Brain microvascular endothelial cell (primary cell): ENCODE results near the gene KDM3B.

Experiments used
- DNase-seq: peaks from one replicate; pipeline ENCODE4 v3.0.0-alpha.2; 2020
- H3K27ac ChIP-seq: fragments of 250-450 bp; sonication (Bioruptor Pico); 2 replicates; pipeline ENCODE4 v1.5.1; 2020; ENCODE audit warnings: mild to moderate bottlenecking, moderate library complexity
- H3K27me3 ChIP-seq: fragments of 250-450 bp; sonication (Bioruptor Pico); replicated peaks from 2 replicates; pipeline ENCODE4 v1.5.1; 2020; ENCODE audit warnings: mild to moderate bottlenecking
- H3K36me3 ChIP-seq: fragments of 250-450 bp; sonication (Bioruptor Pico); replicated peaks from 2 replicates; pipeline ENCODE4 v1.5.1; 2020; ENCODE audit warnings: mild to moderate bottlenecking
- H3K4me3 ChIP-seq: 2 replicates; pipeline ENCODE4 v1.5.1; 2011; ENCODE audit warnings: low read depth, mild to moderate bottlenecking, control low read depth, low read length, moderate library complexity
- in situ Hi-C: cut with HindIII; loops from 2 replicates; pipeline ENCODE4 v1.10.0; 2017; ENCODE audit warnings: low sequenced_read_pairs, low pct_ligation_motif_present
- TF ChIP-seq, protein P1 (sequence below): IDR thresholded peaks from 2 replicates; pipeline ENCODE4 v1.5.1; 2011; ENCODE audit warnings: low read depth, mild to moderate bottlenecking, moderate library complexity, low read length, control low read depth, inconsistent platforms; ENCODE audit errors: missing control alignments

The KDM3B gene

DNA sequence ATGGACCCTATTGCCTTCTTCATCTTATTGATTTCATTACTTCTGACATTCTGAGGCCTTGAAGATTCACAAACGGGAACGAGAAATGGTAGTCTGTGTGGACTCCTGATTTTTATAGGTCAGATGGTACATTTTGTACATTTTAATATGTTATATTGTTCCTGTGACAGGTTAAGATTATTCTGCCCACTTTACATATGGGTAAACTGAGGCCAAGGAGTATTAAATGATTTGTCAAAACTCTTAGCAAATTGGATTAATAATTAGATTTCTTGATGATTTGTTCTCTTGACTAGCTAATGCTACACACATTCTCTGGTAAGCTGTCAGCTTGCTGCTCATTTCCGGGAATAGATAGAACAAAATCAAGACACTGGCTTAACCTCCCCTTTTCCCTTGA lies 12.5 kb upstream of the KDM3B start:
- TF ChIP-seq, protein P1, sequence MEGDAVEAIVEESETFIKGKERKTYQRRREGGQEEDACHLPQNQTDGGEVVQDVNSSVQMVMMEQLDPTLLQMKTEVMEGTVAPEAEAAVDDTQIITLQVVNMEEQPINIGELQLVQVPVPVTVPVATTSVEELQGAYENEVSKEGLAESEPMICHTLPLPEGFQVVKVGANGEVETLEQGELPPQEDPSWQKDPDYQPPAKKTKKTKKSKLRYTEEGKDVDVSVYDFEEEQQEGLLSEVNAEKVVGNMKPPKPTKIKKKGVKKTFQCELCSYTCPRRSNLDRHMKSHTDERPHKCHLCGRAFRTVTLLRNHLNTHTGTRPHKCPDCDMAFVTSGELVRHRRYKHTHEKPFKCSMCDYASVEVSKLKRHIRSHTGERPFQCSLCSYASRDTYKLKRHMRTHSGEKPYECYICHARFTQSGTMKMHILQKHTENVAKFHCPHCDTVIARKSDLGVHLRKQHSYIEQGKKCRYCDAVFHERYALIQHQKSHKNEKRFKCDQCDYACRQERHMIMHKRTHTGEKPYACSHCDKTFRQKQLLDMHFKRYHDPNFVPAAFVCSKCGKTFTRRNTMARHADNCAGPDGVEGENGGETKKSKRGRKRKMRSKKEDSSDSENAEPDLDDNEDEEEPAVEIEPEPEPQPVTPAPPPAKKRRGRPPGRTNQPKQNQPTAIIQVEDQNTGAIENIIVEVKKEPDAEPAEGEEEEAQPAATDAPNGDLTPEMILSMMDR, result no peak
- in situ Hi-C loops, result no loop called here
- Histone ChIP-seq H3K27ac (no peak overlapping the region), H3K4me3 (no peak overlapping the region), H3K27me3 (no peaks in the 10 kb centered on the region), H3K36me3 (peaks cover 19% of the 10 kb centered on the region)
- DNase-seq, result no peak

DNA sequence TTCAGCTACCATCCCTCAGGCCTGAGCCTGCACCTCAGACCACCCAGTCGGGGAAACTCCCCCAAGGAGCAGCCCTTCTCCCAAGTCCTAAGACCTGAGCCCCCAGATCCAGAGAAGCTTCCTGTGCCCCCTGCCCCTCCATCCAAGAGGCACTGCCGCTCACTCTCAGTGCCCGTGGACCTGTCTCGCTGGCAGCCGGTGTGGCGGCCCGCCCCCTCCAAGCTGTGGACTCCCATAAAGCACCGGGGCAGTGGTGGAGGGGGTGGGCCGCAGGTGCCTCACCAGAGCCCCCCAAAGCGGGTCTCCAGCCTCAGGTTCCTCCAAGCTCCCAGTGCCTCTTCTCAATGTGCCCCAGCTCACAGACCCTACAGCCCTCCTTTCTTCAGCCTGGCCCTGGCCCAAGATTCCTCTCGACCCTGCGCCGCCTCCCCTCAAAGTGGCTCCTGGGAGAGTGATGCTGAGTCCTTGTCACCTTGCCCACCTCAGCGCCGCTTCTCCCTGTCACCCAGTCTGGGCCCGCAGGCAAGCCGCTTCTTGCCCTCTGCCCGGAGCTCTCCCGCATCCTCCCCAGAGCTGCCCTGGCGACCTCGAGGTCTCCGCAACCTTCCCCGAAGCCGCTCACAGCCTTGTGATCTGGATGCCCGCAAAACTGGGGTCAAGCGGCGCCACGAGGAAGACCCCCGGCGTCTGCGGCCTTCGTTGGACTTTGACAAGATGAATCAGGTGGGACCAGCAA lies 7.4 kb upstream of the KDM3B start:
- TF ChIP-seq, protein P1, result no peak
- peaks cover 62% of the 10 kb centered on the region for H3K36me3 ChIP-seq
- no peak overlapping the region for H3K27ac ChIP-seq
- in situ Hi-C loops, result no loop called here
- no peak overlapping the region for H3K4me3 ChIP-seq
- DNase-seq, result no peak
- H3K27me3 ChIP-seq, result no peaks in the 10 kb centered on the region

DNA sequence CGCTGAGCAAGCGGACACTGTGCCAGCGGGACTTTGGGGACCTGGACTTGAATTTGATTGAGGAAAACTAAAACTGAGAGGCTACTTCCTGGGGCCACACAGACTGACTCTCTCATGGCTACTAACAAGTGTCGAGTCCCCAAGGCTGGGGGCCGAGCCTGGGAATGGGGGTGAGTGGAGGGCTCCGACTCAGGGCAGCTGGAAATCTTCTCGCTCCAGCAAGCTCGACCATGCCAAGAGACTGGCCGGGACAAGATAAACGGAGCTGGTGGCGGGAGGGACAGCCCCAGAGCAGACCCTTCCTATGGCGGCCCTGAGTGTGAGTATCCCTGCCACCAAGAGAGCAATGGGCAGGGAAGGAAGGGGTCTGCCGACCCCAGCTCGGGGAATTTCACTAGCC lies 5.6 kb upstream of the KDM3B start:
- Histone ChIP-seq H3K36me3 (peaks cover 58% of the 10 kb centered on the region), H3K4me3 (no peak overlapping the region), H3K27me3 (no peaks in the 10 kb centered on the region), H3K27ac (no peak overlapping the region)
- no peak for DNase-seq
- in situ Hi-C loops, result no loop called here
- TF ChIP-seq, protein P1, result no peak

DNA sequence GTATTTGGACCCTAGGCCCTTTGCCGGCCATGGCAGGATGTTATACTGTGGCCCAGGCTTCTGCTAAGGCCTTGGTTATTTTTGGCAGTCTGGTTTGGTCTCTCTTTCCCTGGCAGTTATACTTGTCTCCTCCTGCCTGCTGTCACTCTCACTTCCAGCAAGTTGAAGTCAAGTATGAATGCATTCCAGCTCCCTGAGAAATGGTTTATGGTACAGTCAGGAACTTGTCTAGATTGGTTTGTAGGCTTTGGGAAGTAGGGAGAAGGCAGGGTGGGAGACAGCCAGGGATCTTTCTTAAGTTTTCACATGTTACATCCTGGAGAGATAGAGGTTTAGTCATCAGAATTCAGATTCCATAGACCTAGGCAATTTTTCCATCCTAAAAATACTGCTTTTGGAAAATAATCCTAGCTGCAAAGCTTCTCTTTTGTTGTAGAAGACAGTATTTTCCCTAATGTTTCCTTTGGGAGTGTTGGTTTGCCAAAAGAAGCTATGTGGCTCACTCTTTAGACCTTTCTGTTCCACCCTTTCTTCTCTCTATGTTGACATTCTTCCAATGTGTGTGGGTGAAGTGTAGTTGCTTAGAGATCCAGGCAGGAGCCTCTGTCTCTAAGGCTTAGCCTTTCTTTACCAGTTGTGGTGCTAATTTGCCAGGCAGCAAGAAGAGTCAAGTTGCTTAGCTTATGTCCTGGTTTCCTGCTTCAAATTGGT lies 2.5 kb upstream of the KDM3B start:
- Histone ChIP-seq H3K4me3 (no peak overlapping the region), H3K36me3 (peaks cover 47% of the 10 kb centered on the region), H3K27ac (no peak overlapping the region), H3K27me3 (no peaks in the 10 kb centered on the region)
- in situ Hi-C loops, result no loop called here
- DNase-seq, result no peak
- TF ChIP-seq, protein P1, result no peak

DNA sequence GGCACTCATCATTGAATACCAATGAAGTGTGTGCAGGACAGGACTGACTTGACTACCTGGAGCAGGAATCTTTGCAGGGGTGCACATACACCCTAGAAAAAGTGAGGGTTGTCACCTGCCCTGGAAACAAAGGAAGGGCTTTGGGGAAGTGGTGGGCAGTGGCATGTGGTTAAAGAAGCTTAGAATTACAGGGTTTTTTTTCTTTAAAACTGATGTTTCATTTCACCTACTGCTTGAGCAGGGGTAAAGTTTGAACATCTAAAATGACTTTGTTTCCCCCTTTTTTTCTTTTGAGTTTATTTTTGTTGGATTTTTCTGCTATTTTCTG lies 2.0 kb upstream of the KDM3B start:
- H3K36me3 ChIP-seq, result peaks cover 41% of the 10 kb centered on the region
- DNase-seq, result no peak
- H3K27me3 ChIP-seq, result no peaks in the 10 kb centered on the region
- H3K27ac ChIP-seq, result no peak overlapping the region
- in situ Hi-C loops, result no loop called here
- no peak overlapping the region for H3K4me3 ChIP-seq
- TF ChIP-seq, protein P1, result no peak
